ENCODE measurements around the gene CD44. TPM values are rescaled to one million over a fixed set of nuclear protein-coding genes. Genes with fewer than 3 reads are reported as not detected.

Gene CD44
- total RNA-seq, 1 donor from 2014 or later: 268 TPM

GRCh38 chr11:35211952-35212351 lies 73.0 kb downstream of the CD44 start:
- no peaks in the 10 kb centered on the region for H3K36me3 ChIP-seq (ENCODE audit: control insufficient read depth, insufficient read depth, low read length)
- DNase-seq (ENCODE audit: low read depth): no peak
- no peak for TF ChIP-seq CTCF (IDR thresholded peaks at IDR 0.05; ENCODE audit: insufficient read depth, low read length, poor library complexity, severe bottlenecking)

GRCh38 chr11:35214226-35214770 lies 75.3 kb downstream of the CD44 start:
- H3K27me3 ChIP-seq (ENCODE audit: control insufficient read depth, insufficient read depth, low read length): no peaks in the 10 kb centered on the region
- no peak for DNase-seq (ENCODE audit: low read depth)
- no peaks in the 10 kb centered on the region for H3K36me3 ChIP-seq (ENCODE audit: control insufficient read depth, insufficient read depth, low read length)
- no peak overlapping the region for H3K4me3 ChIP-seq (ENCODE audit: low read depth, low read length)
- no peak for TF ChIP-seq CTCF (IDR thresholded peaks at IDR 0.05; ENCODE audit: insufficient read depth, low read length, poor library complexity, severe bottlenecking)

More at GRCh38 chr11:35211952-35212351, 73.0 kb downstream of the CD44 start:
- H3K27me3 ChIP-seq (ENCODE audit: control insufficient read depth, insufficient read depth, low read length): no peaks in the 10 kb centered on the region
- no peak overlapping the region for H3K4me3 ChIP-seq (ENCODE audit: low read depth, low read length)

GRCh38 chr11:35214792-35215193 lies 75.8 kb downstream of the CD44 start:
- H3K36me3 ChIP-seq (ENCODE audit: control insufficient read depth, insufficient read depth, low read length): no peaks in the 10 kb centered on the region
- DNase-seq (ENCODE audit: low read depth): peak; percentile 96
- no peak for TF ChIP-seq CTCF (IDR thresholded peaks at IDR 0.05; ENCODE audit: insufficient read depth, low read length, poor library complexity, severe bottlenecking)
- H3K27me3 ChIP-seq (ENCODE audit: control insufficient read depth, insufficient read depth, low read length): no peaks in the 10 kb centered on the region
- no peak overlapping the region for H3K4me3 ChIP-seq (ENCODE audit: low read depth, low read length)

GRCh38 chr11:35215945-35216344 lies 77.0 kb downstream of the CD44 start:
- no peak for TF ChIP-seq CTCF (IDR thresholded peaks at IDR 0.05; ENCODE audit: insufficient read depth, low read length, poor library complexity, severe bottlenecking)
- no peak for DNase-seq (ENCODE audit: low read depth)
- no peaks in the 10 kb centered on the region for H3K27me3 ChIP-seq (ENCODE audit: control insufficient read depth, insufficient read depth, low read length)
- no peaks in the 10 kb centered on the region for H3K36me3 ChIP-seq (ENCODE audit: control insufficient read depth, insufficient read depth, low read length)
- no peak overlapping the region for H3K4me3 ChIP-seq (ENCODE audit: low read depth, low read length)

- Histone ChIP-seq H3K27me3 (ENCODE audit: control insufficient read depth, insufficient read depth, low read length) (no peaks in the 10 kb centered on the region), H3K4me3 (ENCODE audit: low read depth, low read length) (no peak overlapping the region), H3K36me3 (ENCODE audit: control insufficient read depth, insufficient read depth, low read length) (peaks cover 1% of the 10 kb centered on the region)
- TF ChIP-seq CTCF (IDR thresholded peaks at IDR 0.05; ENCODE audit: insufficient read depth, low read length, poor library complexity, severe bottlenecking): no peak
- no peak for DNase-seq (ENCODE audit: low read depth)
Measured at GRCh38 chr11:35216962-35217678, 78.1 kb downstream of the CD44 start.

- no peak overlapping the region for H3K4me3 ChIP-seq (ENCODE audit: low read depth, low read length)
- TF ChIP-seq CTCF (IDR thresholded peaks at IDR 0.05; ENCODE audit: insufficient read depth, low read length, poor library complexity, severe bottlenecking): no peak
- no peaks in the 10 kb centered on the region for H3K27me3 ChIP-seq (ENCODE audit: control insufficient read depth, insufficient read depth, low read length)
- no peak for DNase-seq (ENCODE audit: low read depth)
- H3K36me3 ChIP-seq (ENCODE audit: control insufficient read depth, insufficient read depth, low read length): peaks cover 4% of the 10 kb centered on the region
Measured at GRCh38 chr11:35218956-35219355, 80.0 kb downstream of the CD44 start.

Measured in kidney epithelial cell (primary cell).